GM12878 (cell line): ENCODE measurements around the gene VIPR2. TPM values are rescaled to one million over a fixed set of nuclear protein-coding genes. Genes with fewer than 3 reads are reported as not detected.

Experiments used
- ATAC-seq: fragments of 200-7000 bp; cut with Tn5 transposase; 3 replicates; pipeline ENCODE4 v1.9.1; 2020; ENCODE audit warnings: mild to moderate bottlenecking, moderate library complexity
- BruUV-seq: library from RNA; stranded (reverse); fragments of 400-500 nt; replicated peaks from 2 replicates; lab custom pipeline; 2021; lab: Mats Ljungman, UMichigan
- CTCF ChIA-PET: fragments of 300-600 bp; sonication (Branson Sonifier 250); formaldehyde crosslinking; extraction: SDS; loops from one replicate; lab custom pipeline; 2021; ENCODE audit warnings: inconsistent platforms; lab: Yijun Ruan, JAX
- POLR2A ChIA-PET: fragments of 350-600 bp; formaldehyde crosslinking; extraction: SDS; loops from one replicate; lab custom pipeline; 2021; ENCODE audit warnings: inconsistent platforms; lab: Charles Lee
- RAD21 ChIA-PET: fragments of 300-600 bp; sonication (Branson Sonifier 250); formaldehyde crosslinking; loops from one replicate; lab custom pipeline; 2023; ENCODE audit warnings: antibody characterized with exemption; ENCODE audit not compliant: unreplicated experiment; lab: Charles Lee
- SMC1A ChIA-PET: fragments of 300-600 bp; sonication (Branson Sonifier 250); formaldehyde crosslinking; loops from one replicate; lab custom pipeline; 2023; ENCODE audit not compliant: unreplicated experiment, uncharacterized antibody; lab: Charles Lee
- DNase-seq: peaks from one replicate; pipeline ENCODE4 v3.0.0-alpha.2; 2011; ENCODE audit warnings: low read depth, low spot score
- FAIRE-seq: peaks from 3 replicates; lab custom pipeline; 2011; peaks lifted over from hg19 to GRCh38; lab: Jason Lieb, UNC
- H2AFZ ChIP-seq: 2 replicates; pipeline ENCODE4 v1.6.0; 2011; ENCODE audit warnings: low read depth, low read length, control low read depth; ENCODE audit not compliant: control insufficient read depth
- H3K27ac ChIP-seq: 2 replicates; pipeline ENCODE4 v1.5.1; 2011; ENCODE audit warnings: control low read depth; ENCODE audit not compliant: control insufficient read depth, insufficient read depth
- H3K27me3 ChIP-seq, 2 experiments: replicated peaks in 1 of 2; 2 replicates each; pipeline versions ENCODE4 v1.6.0 to v1.6.1; 2011; ENCODE audit warnings: low read length in 1 of 2; ENCODE audit not compliant: control insufficient read depth in 2 of 2, insufficient read depth in 2 of 2
- H3K36me3 ChIP-seq, 2 experiments: 2 replicates each; pipeline ENCODE4 v1.5.1; 2011; ENCODE audit warnings: low read length in 1 of 2; ENCODE audit not compliant: control insufficient read depth in 2 of 2, insufficient read depth in 2 of 2
- H3K4me1 ChIP-seq: 2 replicates; pipeline ENCODE4 v1.6.1; 2011; ENCODE audit warnings: mild to moderate bottlenecking, low read length, moderate library complexity, mixed read lengths; ENCODE audit not compliant: control insufficient read depth, insufficient read depth
- H3K4me2 ChIP-seq: 2 replicates; pipeline ENCODE4 v1.6.0; 2011; ENCODE audit warnings: control low read depth; ENCODE audit not compliant: control insufficient read depth, insufficient read depth
- H3K4me3 ChIP-seq: fragments of 200-600 bp; sonication (generic); 2 replicates; pipeline ENCODE4 v1.5.1; 2016
- H3K79me2 ChIP-seq: 2 replicates; pipeline ENCODE4 v1.6.0; 2011; ENCODE audit warnings: low read length; ENCODE audit not compliant: control insufficient read depth, insufficient read depth
- H3K9ac ChIP-seq: 2 replicates; pipeline ENCODE4 v1.8.0; 2011; ENCODE audit warnings: low read length, control low read depth, mixed read lengths; ENCODE audit not compliant: control insufficient read depth, insufficient read depth
- H3K9me3 ChIP-seq: replicated peaks from 3 replicates; pipeline ENCODE4 v1.5.1; 2011; ENCODE audit warnings: mild to moderate bottlenecking, low read length; ENCODE audit not compliant: control insufficient read depth, insufficient read depth
- H4K20me1 ChIP-seq: 2 replicates; pipeline ENCODE4 v1.6.0; 2011; ENCODE audit not compliant: control insufficient read depth, insufficient read depth
- ASH2L ChIP-seq: fragments of 300-600, 200-600 bp; sonication (generic); IDR thresholded peaks from 2 replicates; pipeline ENCODE4 v1.6.1; 2017; ENCODE audit warnings: low read depth, mild to moderate bottlenecking, borderline replicate concordance
- BHLHE40 ChIP-seq, 2 experiments: fragments of 450-650 bp in 1 of 2; IDR thresholded peaks; 2 replicates each; pipeline ENCODE4 v1.6.1; 2011 to 2017; ENCODE audit warnings: low read depth in 2 of 2, borderline replicate concordance in 1 of 2, improper control_type of control experiment in 1 of 2, low read length in 1 of 2, mild to moderate bottlenecking in 1 of 2
- E4F1 ChIP-seq: fragments of 450-650 bp; IDR thresholded peaks from 2 replicates; pipeline ENCODE4 v1.6.1; 2018; ENCODE audit warnings: borderline replicate concordance, mild to moderate bottlenecking; ENCODE audit not compliant: partially characterized antibody
- EGR1 ChIP-seq, 2 experiments: IDR thresholded peaks; 1 replicate in 1 of 2; 2 replicates in 1 of 2; pipeline ENCODE4 v1.6.1; 2011 to 2012; ENCODE audit warnings: low read depth in 2 of 2, low read length in 2 of 2, borderline replicate concordance in 1 of 2, mild to moderate bottlenecking in 1 of 2, moderate library complexity in 1 of 2
- HDAC6 ChIP-seq: fragments of 200-600 bp; sonication (generic); IDR thresholded peaks from one replicate; pipeline ENCODE4 v1.8.0; 2017; ENCODE audit warnings: antibody characterized with exemption; ENCODE audit not compliant: unreplicated experiment
- JUNB ChIP-seq: IDR thresholded peaks from 2 replicates; pipeline ENCODE4 v1.6.1; 2016; ENCODE audit warnings: antibody characterized with exemption, mild to moderate bottlenecking
- KAT2A ChIP-seq: conservative IDR thresholded peaks from 2 replicates; pipeline ENCODE4 v1.6.1; 2011; ENCODE audit warnings: low read depth, low read length; ENCODE audit not compliant: control insufficient read depth
- MEF2A ChIP-seq: IDR thresholded peaks from 2 replicates; pipeline ENCODE4 v1.6.1; 2011; ENCODE audit warnings: low read depth, mild to moderate bottlenecking, low read length, moderate library complexity; ENCODE audit not compliant: insufficient read depth
- NFYA ChIP-seq: IDR thresholded peaks from 2 replicates; pipeline ENCODE4 v1.6.1; 2011; ENCODE audit warnings: low read depth, mild to moderate bottlenecking, low read length, improper control_type of control experiment, borderline replicate concordance
- NFYB ChIP-seq: IDR thresholded peaks from 2 replicates; pipeline ENCODE4 v1.6.1; 2011; ENCODE audit warnings: low read depth, mild to moderate bottlenecking, low read length, improper control_type of control experiment, moderate library complexity; ENCODE audit not compliant: insufficient read depth
- PRDM15 ChIP-seq: fragments of 450-650 bp; formaldehyde crosslinking; IDR thresholded peaks from 2 replicates; pipeline ENCODE4 v1.4.0; 2020; ENCODE audit warnings: mild to moderate bottlenecking, moderate library complexity
- RAD21 ChIP-seq: IDR thresholded peaks from 2 replicates; pipeline ENCODE4 v1.6.1; 2011; ENCODE audit warnings: mild to moderate bottlenecking, low read depth, low read length, moderate library complexity; ENCODE audit not compliant: insufficient read depth
- RAD51 ChIP-seq: fragments of 450-650 bp; IDR thresholded peaks from 2 replicates; pipeline ENCODE4 v1.6.1; 2016; ENCODE audit warnings: moderate library complexity, mild to moderate bottlenecking, inconsistent platforms
- WGBS: methylation state at CpG from one replicate; pipeline ENCODE4 v1.1.6; 2016; ENCODE audit warnings: low lambda C conversion rate; ENCODE audit not compliant: insufficient replicate concordance, insufficient coverage; ENCODE audit errors: missing lambda C conversion rate; 5-methylcytosine and 5-hydroxymethylcytosine counted together
- in situ Hi-C: fragments of 300-500 bp; cut with MboI; formaldehyde crosslinking; loops from 9 replicates; pipeline ENCODE4 v1.14.3; 2018; ENCODE audit warnings: mixed read lengths
- intact Hi-C: fragments of 100-400 bp; cut with micrococcal nuclease; formaldehyde crosslinking; loops from one replicate; pipeline ENCODE4 v1.14.2; 2022; ENCODE audit not compliant: unreplicated experiment
- polyA plus RNA-seq, 11 experiments: library from polyadenylated mRNA; depleted of rRNA in 4 of 11; unstranded in 6 of 11; stranded (reverse) in 5 of 11; fragments of >200 nt; fragmentation: Nextera tagmentation in 4 of 11; fragmentation: Illumina TruSeq in 1 of 11; extraction: Ambion mirVana in 4 of 11; extraction: Trizol in 1 of 11; gene quantifications; 1 replicate in 1 of 11; 2 replicates in 10 of 11; pipeline versions ENCODE4 v1.2.1 to v1.2.3, GENCODE V29; 2011 to 2016; ENCODE audit warnings: inconsistent platforms in 2 of 11, missing spikeins in 2 of 11, low read depth in 1 of 11
- total RNA-seq, 4 experiments: library from RNA; depleted of rRNA in 3 of 4; stranded (reverse); fragments of >200 nt in 3 of 4; fragmentation: Illumina TruSeq in 1 of 4; extraction: Trizol in 1 of 4; gene quantifications; 2 replicates each; pipeline versions ENCODE4 v1.2.1 to v1.2.3, GENCODE V29; 2013 to 2021

VIPR2 gene
- total and polyA plus RNA-seq, 10 of the 15 experiments (the other 5 are each of a cell fraction or from before 2014, with no cell fraction given), result not detected

- TF ChIP-seq NFYA, result no peak
- no peak for TF ChIP-seq HDAC6
- TF ChIP-seq EGR1 (IDR thresholded peaks at IDR 0.05; ENCODE audit: borderline replicate concordance in 1 of 2, low read depth in 2 of 2, low read length in 2 of 2), result no peak
- TF ChIP-seq KAT2A, result no peak
- TF ChIP-seq NFYB, result no peak
- no peak for TF ChIP-seq E4F1
- no peak for TF ChIP-seq ASH2L
- TF ChIP-seq JUNB, result no peak
- no peak for TF ChIP-seq RAD51
- no peak for TF ChIP-seq BHLHE40 (IDR thresholded peaks at IDR 0.05; ENCODE audit: borderline replicate concordance in 1 of 2, low read depth in 2 of 2, low read length in 1 of 2)
Observed at GRCh38 chr7:159031750-159032149, 112.9 kb downstream of the VIPR2 start (continued).

GRCh38 chr7:159031135-159031701, 113.4 kb downstream of the VIPR2 start:
- Histone ChIP-seq H3K36me3 (no peaks in the 10 kb centered on the region), H3K4me3 (no peak overlapping the region), H3K79me2 (no peaks in the 10 kb centered on the region), H4K20me1 (no peaks in the 10 kb centered on the region), H2AFZ (no peak overlapping the region), H3K27ac (no peak overlapping the region), H3K4me1 (no peaks in the 10 kb centered on the region), H3K27me3 (no peaks in the 10 kb centered on the region; a peak in 1 of 4 replicates), H3K9ac (no peak overlapping the region), H3K4me2 (no peak overlapping the region), H3K9me3 (no peaks in the 10 kb centered on the region)
- intact Hi-C loops (no loop called here), in situ Hi-C loops (no loop called here)
- TF ChIP-seq MEF2A, result no peak
- TF ChIP-seq PRDM15, result no peak
- no peak for TF ChIP-seq RAD21
- FAIRE-seq (no peak), ATAC-seq (no peak), DNase-seq (no peak)
- RAD21 ChIA-PET, result interaction anchor here (0.6 to 0.7 kb wide), 2 partner anchors 55 to 1569 kb away, joined by 3 read pairs; no protein-coding TSS in a partner anchor
- CTCF ChIA-PET, result no interaction called here
- BruUV-seq, result no TSS peak
- SMC1A ChIA-PET, result no interaction called here
- POLR2A ChIA-PET, result no interaction called here
- WGBS, result 56% methylated on average over 23 of the region's 31 CpGs
